ENCODE measurements around the gene PIK3CG.
"Not testable (repeated sequence)": the region's sequence is repeated elsewhere in the genome, so short reads cannot be mapped to it uniquely, and the experiment has no call there.

The PIK3CG gene

DNA sequence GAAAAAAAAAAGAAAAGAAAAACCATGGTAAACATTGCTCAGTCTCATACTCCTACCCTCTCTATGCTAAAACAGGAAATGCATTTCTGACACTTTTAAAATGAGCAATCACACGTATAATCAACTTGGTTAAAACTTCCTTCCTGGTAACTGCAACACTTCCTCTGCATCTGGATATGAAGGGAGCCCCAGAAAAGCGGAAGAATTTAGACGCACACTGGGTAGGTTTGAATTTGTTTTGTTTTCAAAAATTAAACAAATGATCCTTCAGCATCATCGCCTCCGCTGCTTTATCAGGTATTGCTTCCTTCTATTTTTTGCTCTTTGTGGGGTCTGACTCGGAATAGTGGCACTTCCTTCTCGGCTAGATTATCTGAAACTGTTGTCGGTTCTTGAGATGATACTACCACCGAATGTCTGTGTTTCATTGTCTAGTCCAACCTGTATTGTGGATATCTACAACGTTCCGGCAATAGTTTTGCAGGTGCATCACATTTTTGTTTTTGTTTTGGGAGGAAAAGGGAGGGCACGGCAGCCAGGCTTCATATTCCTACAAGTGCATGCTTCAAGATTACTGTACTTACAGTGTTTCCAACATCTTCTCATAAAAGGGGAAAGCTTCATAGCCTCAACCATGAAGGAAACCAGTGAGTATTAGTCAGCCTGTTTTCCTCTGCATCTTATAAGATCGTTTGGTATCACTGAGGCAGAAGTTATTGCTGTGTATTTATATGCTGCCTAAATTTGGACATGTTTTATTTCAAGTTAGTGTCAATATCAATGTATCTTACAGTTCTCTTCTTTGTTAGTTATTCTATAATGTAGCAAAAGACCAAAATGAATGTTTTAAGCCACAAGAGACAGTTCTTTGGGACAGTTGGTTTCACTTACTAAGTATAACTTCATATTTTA is at the start of gene PIK3CG:
Gene PIK3CG, plus strand, starts transcription at position 153 of the 912 bp plus-strand sequence. CDS start 2,280 bp downstream, outside the sequence.
- DNase-seq: no peak

- DNase-seq: no peak
Measured at GRCh38 chr7:106817098-106817497, 48.0 kb upstream of the PIK3CG start.

- no peak for DNase-seq
Measured at GRCh38 chr7:106818736-106819135, 46.3 kb upstream of the PIK3CG start.

DNA sequence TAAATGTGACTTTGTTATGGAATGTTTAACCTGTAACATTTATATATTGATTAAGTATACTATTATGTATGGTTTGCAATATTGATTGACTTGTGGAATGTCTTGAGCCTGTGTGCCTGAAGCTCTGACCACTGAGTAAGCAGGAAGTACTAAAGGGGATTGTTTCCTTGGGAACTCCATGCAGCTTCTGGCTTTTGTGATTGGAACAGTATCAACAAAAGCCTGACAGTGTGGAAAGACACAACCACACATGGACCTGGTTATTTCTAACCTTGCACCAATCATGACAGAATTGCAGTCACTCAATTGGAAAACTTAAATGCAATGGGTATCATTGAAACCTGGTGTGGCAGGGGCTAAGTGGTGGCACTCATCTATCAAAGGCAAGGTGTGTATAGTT is 45.5 kb upstream of the PIK3CG start:
- DNase-seq: no peak

- no peak for DNase-seq
Measured at GRCh38 chr7:106820321-106821217, 44.5 kb upstream of the PIK3CG start.

- DNase-seq: no peak
Measured at GRCh38 chr7:106823631-106824030, 41.5 kb upstream of the PIK3CG start.

- no peak for DNase-seq
Measured at GRCh38 chr7:106824458-106824857, 40.6 kb upstream of the PIK3CG start.

- DNase-seq: no peak
Measured at GRCh38 chr7:106827626-106828025, 37.5 kb upstream of the PIK3CG start.

DNA sequence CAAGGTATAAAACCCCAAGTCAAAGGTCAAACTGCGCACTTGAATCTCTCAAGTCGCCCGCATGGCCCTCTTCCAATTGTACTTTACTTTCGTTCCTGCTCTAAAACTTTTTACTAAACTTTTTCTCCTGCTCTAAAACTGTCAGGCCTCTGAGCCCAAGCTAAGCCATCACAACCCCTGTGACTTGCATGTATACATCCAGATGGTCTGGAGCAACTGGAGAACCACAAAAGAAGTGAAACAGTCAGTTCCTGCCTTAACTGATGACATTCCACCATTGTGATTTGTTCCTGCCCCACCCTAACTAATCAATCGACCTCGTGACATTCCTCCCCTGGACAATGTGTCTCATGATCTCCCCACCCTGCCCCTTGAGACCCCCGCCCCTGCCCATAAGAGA is 35.6 kb upstream of the PIK3CG start:
- DNase-seq: no peak

DNA sequence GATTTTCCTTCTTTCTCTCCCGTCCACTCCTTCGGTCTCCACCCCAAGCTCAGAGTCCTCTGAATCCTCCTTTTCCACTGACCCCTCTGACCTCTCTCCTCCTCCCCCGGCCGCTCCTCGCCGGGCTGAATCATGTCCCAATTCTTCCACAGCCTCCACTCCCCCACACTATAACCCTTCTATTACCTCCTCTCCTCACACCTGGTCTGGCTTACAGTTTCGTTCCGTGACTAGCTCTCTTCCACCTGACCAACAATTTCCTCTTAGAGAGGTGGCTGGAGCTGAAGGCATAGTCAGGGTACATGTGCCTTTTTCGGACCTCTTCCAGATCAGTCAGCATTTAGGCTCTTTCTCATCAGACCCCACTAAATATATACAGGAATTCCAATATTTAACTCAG is 34.2 kb upstream of the PIK3CG start:
- DNase-seq: not testable (repeated sequence)

GRCh38 chr7:106836816-106837215 is 28.3 kb upstream of the PIK3CG start:
- no peak for DNase-seq

DNA sequence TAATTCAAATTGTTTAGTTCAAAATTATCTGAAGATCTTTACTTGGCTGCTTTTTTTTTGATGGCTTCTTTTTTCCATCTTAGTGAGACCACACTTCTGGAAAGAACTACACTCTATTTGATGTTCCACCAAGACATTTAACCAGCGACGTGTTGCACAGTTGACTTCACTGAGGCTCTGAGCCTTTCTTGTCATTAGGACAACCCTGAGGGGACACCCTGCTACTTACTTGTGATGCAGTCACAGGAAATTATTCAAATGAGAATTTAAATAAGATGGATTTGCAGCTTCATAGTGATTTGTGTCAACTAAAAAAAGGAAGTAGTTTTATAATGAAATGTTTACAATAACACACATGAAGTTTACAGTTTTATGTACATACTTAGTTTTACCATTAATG is 25.6 kb upstream of the PIK3CG start:
- no peak for DNase-seq

GRCh38 chr7:106840342-106840741 is 24.7 kb upstream of the PIK3CG start:
- DNase-seq: no peak

DNA sequence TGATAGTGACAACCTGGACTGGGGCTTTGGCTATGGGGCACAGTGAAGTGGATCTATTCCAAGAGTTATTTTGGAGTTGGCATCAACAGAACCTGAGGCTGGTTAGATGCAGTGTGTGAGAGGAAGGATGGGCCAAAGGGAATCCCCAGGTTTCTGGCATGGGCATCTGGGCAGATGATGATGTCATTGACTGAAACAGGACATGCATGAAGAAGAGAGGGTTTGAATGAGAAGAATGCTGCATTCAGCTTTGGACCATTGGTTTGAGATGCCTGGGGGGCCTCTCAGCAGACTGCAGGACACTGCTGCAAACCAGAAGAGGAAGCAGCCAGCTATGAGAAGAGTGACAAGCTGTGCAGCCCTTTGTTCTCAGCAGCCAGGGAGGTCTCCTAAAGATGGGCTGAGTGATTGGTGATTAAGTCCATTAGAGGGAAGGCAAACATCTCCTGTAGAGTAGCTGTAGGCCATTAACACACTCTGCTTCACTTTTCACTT is 23.1 kb upstream of the PIK3CG start:
- no peak for DNase-seq

- no peak for DNase-seq
Measured at GRCh38 chr7:106844279-106844997, 20.6 kb upstream of the PIK3CG start.

DNA sequence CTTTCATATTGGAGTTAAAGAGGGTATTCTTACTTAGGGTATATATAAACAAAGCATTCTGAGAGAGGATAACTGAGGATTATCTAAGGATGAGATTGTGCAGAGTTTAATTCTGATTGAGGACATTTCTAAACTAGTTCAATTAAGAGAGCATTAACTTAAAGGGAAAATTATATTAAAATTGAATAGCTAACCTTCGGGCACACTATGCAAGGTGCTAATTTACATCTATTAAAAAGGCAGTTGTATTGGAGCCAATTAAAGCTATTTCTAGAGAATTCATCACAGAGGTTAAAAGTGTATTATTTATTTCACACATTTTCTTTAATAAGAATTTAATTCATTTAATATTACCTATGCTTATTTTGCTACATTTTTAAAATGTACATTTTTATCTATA is 17.0 kb upstream of the PIK3CG start:
- DNase-seq: no peak

DNA sequence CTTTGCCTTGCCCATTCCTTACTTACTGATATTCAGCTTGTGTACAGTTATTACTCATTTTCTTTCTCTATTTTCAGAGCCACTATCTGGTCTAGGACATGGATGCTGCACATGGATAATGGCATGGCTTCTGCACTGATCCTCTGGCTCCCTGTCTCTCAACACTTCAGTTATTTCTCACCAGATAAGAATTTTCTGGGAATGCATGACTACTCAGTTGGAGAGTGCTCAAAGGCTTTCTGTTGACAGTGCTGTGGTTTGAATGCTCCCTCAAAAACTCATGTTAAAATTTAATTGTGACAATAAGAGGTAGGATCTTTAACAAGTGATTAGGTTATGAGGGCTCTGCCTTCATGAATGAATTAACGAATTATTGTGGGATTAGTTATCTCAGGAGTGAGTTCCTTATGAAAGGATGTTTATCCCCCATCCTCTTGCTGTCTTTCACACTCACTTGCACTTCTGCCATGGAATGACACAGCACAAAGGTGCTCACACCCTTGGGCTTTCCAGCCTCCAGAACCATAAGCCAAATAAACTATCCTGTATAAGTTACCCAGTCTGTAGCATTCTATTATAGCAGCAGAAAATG is 16.1 kb upstream of the PIK3CG start:
- DNase-seq: no peak

DNA sequence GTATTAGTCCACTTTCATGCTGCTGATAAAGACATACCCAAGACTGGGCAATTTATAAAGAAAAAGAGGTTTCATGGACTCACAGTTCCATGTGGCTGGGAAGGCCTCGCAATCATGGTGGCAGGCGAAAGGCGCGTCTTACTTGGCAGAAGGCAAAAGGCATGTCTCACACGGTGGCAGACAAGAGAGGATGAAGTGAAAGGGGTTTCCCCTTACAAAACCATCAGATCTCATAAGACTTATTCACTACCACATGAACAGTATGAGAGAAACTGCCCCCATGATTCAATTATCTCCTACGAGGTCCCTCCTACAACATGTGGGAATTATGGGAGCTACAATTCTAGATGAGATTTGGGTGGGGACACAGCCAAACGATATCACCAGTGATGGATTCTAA is 13.4 kb upstream of the PIK3CG start:
- not testable (repeated sequence) for DNase-seq

DNA sequence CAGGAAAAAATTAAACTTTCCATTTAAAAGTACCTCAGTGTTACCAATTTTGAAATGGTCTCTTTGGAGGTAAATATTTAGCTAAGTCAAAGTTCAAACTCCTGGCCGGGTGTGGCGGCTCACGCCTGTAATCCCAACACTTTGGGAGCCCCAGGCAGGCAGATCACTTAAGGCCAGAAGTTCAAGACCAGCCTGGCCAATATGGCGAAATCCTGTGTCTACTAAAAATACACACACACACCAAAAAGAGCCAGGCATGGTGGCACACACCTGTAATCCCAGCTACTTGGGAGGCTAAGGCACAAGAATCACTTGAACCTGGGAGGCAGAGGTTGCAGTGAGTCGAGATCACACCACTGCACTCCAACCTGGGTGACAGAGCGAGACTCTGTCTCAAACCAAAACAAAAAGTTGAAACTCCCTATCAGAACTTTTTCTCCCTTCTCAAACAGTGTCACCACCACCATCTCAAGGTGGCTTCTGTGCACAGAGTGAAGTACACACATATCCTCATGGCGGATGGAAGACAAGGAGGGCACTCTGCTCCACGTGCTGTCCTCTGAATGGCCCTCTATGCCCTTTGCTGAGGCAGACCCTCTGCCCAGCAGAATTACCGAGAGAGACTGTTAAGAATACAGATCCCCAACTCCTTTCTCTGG is 11.7 kb upstream of the PIK3CG start:
- no peak for DNase-seq

- no peak for DNase-seq
Measured at GRCh38 chr7:106855540-106856132, 9.4 kb upstream of the PIK3CG start.

Data from NCI-H2029 treated with DMSO at 0.1 percent for 48 hours (cell line).